CD1c-positive myeloid dendritic cell (primary cell): ENCODE measurements around the gene IFT88.

ENCODE experiments used
- DNase-seq: peaks from one replicate; pipeline ENCODE4 v3.0.0-alpha.2; 2016; ENCODE audit errors: extremely low spot score

Gene IFT88

GRCh38 chr13:20566898-20567874 lies at the start of gene IFT88:
Gene IFT88, plus strand, starts transcription at chr13:20567157. Its CDS starts 7,229 bp downstream, at chr13:20574386.
- DNase-seq = peak; percentile 84

- no peak for DNase-seq
Observed at GRCh38 chr13:20518660-20519100, 48.3 kb upstream of the IFT88 start.

- DNase-seq = no peak
Observed at GRCh38 chr13:20519875-20520274, 47.1 kb upstream of the IFT88 start.

GRCh38 chr13:20521364-20522115 lies 45.4 kb upstream of the IFT88 start:
- no peak for DNase-seq

GRCh38 chr13:20525144-20525600 lies 41.8 kb upstream of the IFT88 start:
- peak; percentile 3 for DNase-seq

- DNase-seq = peak; percentile 91
Observed at GRCh38 chr13:20525601-20526544, 41.1 kb upstream of the IFT88 start, which contains the start of gene CRYL1. Gene CRYL1, minus strand, starts transcription at chr13:20525857. Its CDS starts 63 bp downstream, at chr13:20525794.

GRCh38 chr13:20526664-20527063 lies 40.3 kb upstream of the IFT88 start:
- DNase-seq = no peak

GRCh38 chr13:20528452-20528851 lies 38.5 kb upstream of the IFT88 start:
- DNase-seq = peak; percentile 68

GRCh38 chr13:20534038-20534608 lies 32.8 kb upstream of the IFT88 start:
- DNase-seq = no peak

- no peak for DNase-seq
Observed at GRCh38 chr13:20536992-20537391, 30.0 kb upstream of the IFT88 start.

- DNase-seq = peak; percentile 34
Observed at GRCh38 chr13:20544201-20544923, 22.6 kb upstream of the IFT88 start.

- DNase-seq = peak; percentile 46
Observed at GRCh38 chr13:20546556-20546955, 20.4 kb upstream of the IFT88 start.

- no peak for DNase-seq
Observed at GRCh38 chr13:20547479-20547908, 19.5 kb upstream of the IFT88 start.

GRCh38 chr13:20550799-20551198 lies 16.2 kb upstream of the IFT88 start:
- no peak for DNase-seq

GRCh38 chr13:20553311-20553710 lies 13.6 kb upstream of the IFT88 start:
- no peak for DNase-seq

- no peak for DNase-seq
Observed at GRCh38 chr13:20558982-20559381, 8.0 kb upstream of the IFT88 start.

- DNase-seq = no peak
Observed at GRCh38 chr13:20559659-20560356, 7.1 kb upstream of the IFT88 start.

- no peak for DNase-seq
Observed at GRCh38 chr13:20561741-20562140, 5.2 kb upstream of the IFT88 start.

- DNase-seq = no peak
Observed at GRCh38 chr13:20565115-20565736, 1.7 kb upstream of the IFT88 start.
